ENCODE measurements around the gene WDR72. TPM values are rescaled to one million over a fixed set of nuclear protein-coding genes. Genes with fewer than 3 reads are reported as not detected.
"Not testable (repeated sequence)": the region's sequence is repeated elsewhere in the genome, so short reads cannot be mapped to it uniquely, and the experiment has no call there.

Gene WDR72
- total RNA-seq, 4 donors from 2014 or later, result 1.0 to 8.1 (median 4.6) TPM

GRCh38 chr15:53789654-53790375, 30.4 kb upstream of the WDR72 start:
- intact Hi-C loops (cut with DNase I; ENCODE audit: low total_unique reads), result no loop called here
- no peak for TF ChIP-seq CTCF (IDR thresholded peaks at IDR 0.05)
- TF ChIP-seq POLR2A (IDR thresholded peaks at IDR 0.05), result no peak
- DNase-seq (ENCODE audit: low spot score in 2 of 2), result no peak
- H3K4me3 ChIP-seq (ENCODE audit: low read depth, poor library complexity, severe bottlenecking), result no peak overlapping the region
- WGBS, 2 donors, result 38 to 44% methylated on average over 2 of the region's 2 CpGs

GRCh38 chr15:53786401-53786800, 26.9 kb upstream of the WDR72 start:
- H3K4me3 ChIP-seq (ENCODE audit: low read depth, poor library complexity, severe bottlenecking), result no peak overlapping the region
- TF ChIP-seq POLR2A (IDR thresholded peaks at IDR 0.05) (no peak), CTCF (IDR thresholded peaks at IDR 0.05) (no peak)
- DNase-seq (ENCODE audit: low spot score in 2 of 2), result no peak
- intact Hi-C loops (cut with DNase I; ENCODE audit: low total_unique reads), result no loop called here
- 79 to 80% methylated on average over 2 of the region's 2 CpGs for WGBS, 2 donors

- DNase-seq (ENCODE audit: low spot score in 2 of 2); intact Hi-C loops (cut with DNase I; ENCODE audit: low total_unique reads): not testable (repeated sequence)
- WGBS, 2 donors, result 78 to 93% methylated on average over 2 of the region's 2 CpGs
These were observed 25.8 kb upstream of the WDR72 start for GRCh38 chr15:53785241-53785640.

GRCh38 chr15:53762916-53763315, 3.5 kb upstream of the WDR72 start:
- TF ChIP-seq POLR2A (IDR thresholded peaks at IDR 0.05), result no peak

More at GRCh38 chr15:53785241-53785640, 25.8 kb upstream of the WDR72 start:
- not testable (repeated sequence) for H3K4me3 ChIP-seq (ENCODE audit: low read depth, poor library complexity, severe bottlenecking)

GRCh38 chr15:53758412-53758811, 1.1 kb downstream of the WDR72 start:
- 17 to 35% methylated on average over 5 to 7 of the region's 7 CpGs for WGBS, 2 donors
- intact Hi-C loops (cut with DNase I; ENCODE audit: low total_unique reads), result no loop called here
- H3K4me3 ChIP-seq (ENCODE audit: low read depth, poor library complexity, severe bottlenecking), result no peak overlapping the region
- DNase-seq (ENCODE audit: low spot score in 2 of 2), result no peak
- no peak for TF ChIP-seq CTCF (IDR thresholded peaks at IDR 0.05)
- no peak for TF ChIP-seq POLR2A (IDR thresholded peaks at IDR 0.05)

More at GRCh38 chr15:53762916-53763315, 3.5 kb upstream of the WDR72 start:
- intact Hi-C loops (cut with DNase I; ENCODE audit: low total_unique reads), result no loop called here
- DNase-seq (ENCODE audit: low spot score in 2 of 2), result no peak
- H3K4me3 ChIP-seq (ENCODE audit: low read depth, poor library complexity, severe bottlenecking), result no peak overlapping the region
- 88% methylated on average over 2 of the region's 2 CpGs for WGBS, 2 donors

GRCh38 chr15:53757906-53758305, 1.6 kb downstream of the WDR72 start:
- no peak for TF ChIP-seq CTCF (IDR thresholded peaks at IDR 0.05)
- no peak for TF ChIP-seq POLR2A (IDR thresholded peaks at IDR 0.05)
- WGBS, 2 donors, result 46 to 57% methylated on average over 6 of the region's 6 CpGs
- intact Hi-C loops (cut with DNase I; ENCODE audit: low total_unique reads), result no loop called here
- no peak overlapping the region for H3K4me3 ChIP-seq (ENCODE audit: low read depth, poor library complexity, severe bottlenecking)
- DNase-seq (ENCODE audit: low spot score in 2 of 2), result no peak

GRCh38 chr15:53753813-53754212, 5.7 kb downstream of the WDR72 start:
- TF ChIP-seq POLR2A (IDR thresholded peaks at IDR 0.05) (no peak), CTCF (IDR thresholded peaks at IDR 0.05) (no peak)
- intact Hi-C loops (cut with DNase I; ENCODE audit: low total_unique reads), result no loop called here
- DNase-seq (ENCODE audit: low spot score in 2 of 2), result no peak
- no peak overlapping the region for H3K4me3 ChIP-seq (ENCODE audit: low read depth, poor library complexity, severe bottlenecking)
- 71 to 74% methylated on average over 1 of the region's 1 CpG for WGBS, 2 donors

All from lower leg skin (tissue), 4 donors.